ENCODE data around the gene CCDC54.
A peak's percentile ranks its signal among the peaks of the same experiment; 100 is the strongest.
"Not testable (repeated sequence)": the region's sequence is repeated elsewhere in the genome, so short reads cannot be mapped to it uniquely, and the experiment has no call there.

CCDC54 gene

GRCh38 chr3:107377151-107377550, at the start of gene CCDC54:
TSS of gene CCDC54 (plus strand) at chr3:107377439. CDS start at chr3:107377588, 149 bp downstream.
- no peak for DNase-seq

DNA sequence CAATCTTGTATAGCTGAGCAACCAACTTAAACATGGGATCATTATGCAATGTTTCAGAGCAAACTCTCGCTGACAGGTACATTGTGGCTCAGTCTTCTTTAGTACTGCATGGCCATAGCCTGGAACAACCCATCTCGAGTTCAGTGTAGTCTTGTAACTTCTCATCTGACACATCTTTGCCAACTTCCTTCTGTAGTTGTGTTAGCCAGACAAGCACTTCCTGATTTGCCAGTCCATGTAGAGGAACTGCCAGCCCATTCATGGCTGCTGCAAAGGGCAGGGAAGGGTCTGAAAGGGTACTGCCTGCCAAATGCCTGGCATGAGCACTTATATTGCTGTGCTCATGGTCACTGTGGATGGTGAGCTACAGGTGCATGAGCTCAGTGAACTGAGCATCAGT, 49.2 kb upstream of the CCDC54 start:
- no peak for DNase-seq

DNA sequence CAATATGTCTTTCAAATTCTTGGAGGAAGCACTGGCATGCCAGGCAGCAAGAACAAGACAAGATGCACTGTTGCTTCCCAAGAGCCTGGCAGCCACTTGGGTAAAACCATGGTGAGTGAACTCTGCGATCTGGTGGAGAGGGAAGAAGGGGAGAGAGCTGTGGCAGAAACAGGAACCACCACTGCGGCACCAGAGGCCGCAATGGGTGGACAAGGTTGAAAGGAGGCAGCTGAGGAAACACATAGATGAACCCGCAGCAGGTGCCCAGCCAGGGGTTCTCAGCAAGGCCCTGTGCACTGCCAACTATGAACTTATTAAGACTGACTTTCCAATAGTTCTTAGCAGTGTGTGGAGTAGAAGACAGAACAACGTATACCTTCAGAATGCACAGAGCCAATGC, 48.2 kb upstream of the CCDC54 start:
- no peak for DNase-seq

DNA sequence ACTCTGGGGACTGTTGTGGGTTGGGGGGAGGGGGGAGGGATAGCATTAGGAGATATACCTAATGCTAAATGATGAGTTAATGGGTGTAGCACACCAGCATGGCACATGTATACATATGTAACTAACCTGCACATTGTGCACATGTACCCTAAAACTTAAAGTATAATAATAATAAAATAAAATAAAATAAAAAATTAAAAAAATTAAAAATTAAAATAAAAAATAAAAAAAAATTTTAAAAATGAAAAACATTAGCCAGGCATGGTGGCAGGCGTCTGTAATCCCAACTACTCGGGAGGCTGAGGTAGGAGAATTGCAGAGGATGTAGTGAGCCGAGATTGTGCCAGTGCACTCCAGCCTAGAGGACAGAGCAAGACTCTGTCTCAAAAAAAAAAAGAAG, 37.5 kb upstream of the CCDC54 start:
- not testable (repeated sequence) for DNase-seq

DNA sequence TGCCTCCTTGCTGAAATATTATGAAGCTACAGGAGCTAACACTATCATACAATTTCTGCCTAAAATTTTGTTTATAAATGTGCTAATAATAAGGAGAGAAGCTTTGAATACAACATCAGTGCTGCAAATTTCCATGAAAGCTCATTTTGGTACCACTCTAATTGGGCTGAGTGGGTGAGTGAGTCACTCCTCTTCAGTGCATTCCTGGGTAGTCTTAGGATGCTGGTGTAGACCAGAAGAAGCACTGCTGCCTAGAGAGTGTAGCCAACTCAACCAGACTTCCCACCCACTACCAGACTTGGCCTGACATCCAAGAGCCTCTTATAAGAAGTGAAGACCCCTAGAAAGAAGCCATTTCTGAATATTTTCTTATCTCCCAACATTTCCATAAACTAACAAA, 32.5 kb upstream of the CCDC54 start:
- no peak for DNase-seq

GRCh38 chr3:107345822-107346405, 31.3 kb upstream of the CCDC54 start:
- no peak for DNase-seq

DNA sequence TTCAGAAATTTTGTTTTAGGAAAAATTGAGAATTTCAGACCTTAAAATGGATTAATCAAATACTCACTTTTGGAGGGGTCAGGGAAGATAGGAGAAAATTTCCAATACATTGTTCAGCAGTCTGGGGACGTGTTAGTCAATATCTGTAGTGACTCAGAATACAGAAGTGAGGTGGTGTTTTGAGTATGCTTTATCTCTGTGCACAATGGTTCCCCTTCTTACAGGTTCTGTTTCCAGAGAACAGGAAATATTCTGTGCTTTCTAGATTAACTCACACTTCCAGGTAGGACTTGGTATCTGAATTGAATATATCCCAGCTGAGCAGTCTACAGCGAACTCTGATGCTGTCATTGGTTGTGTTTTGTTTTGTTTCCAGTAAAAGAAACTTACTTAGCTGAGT, 30.7 kb upstream of the CCDC54 start:
- DNase-seq = no peak

DNA sequence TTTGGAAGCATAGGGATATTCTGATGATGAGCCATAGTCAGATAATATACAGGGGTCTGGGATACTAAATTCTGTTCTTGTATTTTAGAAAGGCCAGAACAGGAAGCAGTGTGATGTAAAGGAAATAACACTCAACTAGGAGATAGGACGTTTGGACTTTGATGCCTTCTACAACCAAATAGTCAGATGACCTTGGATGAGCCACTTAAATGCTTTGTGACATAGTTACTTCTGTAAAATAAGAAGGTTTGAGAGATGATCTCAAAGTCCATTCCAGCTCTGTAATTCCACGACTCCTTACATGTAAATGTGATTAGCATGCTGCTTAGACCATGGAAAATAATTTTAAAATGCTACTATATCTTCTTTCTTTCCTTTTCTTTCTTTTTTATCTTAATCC, 29.5 kb upstream of the CCDC54 start:
- no peak for DNase-seq

GRCh38 chr3:107356706-107357105, 20.5 kb upstream of the CCDC54 start:
- DNase-seq = no peak

DNA sequence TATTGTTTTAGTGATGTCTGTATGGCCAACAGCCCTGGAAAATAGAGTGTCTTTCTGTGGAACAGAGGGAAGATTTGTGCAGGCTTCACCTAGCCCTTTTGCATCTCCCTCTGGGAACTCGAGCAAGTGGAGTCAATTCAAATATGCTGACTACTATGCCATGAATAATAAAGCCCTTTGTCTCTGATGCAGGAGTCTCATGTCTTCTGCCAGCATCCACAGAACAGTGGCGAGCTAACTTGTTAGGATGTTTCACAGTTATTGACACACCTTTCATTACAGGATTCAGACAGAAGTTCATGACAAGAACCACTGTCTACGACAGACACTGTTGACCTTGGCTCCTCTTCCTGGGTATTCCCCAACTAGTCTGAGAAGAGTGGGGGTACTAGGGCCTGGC, 15.6 kb upstream of the CCDC54 start:
- no peak for DNase-seq

DNA sequence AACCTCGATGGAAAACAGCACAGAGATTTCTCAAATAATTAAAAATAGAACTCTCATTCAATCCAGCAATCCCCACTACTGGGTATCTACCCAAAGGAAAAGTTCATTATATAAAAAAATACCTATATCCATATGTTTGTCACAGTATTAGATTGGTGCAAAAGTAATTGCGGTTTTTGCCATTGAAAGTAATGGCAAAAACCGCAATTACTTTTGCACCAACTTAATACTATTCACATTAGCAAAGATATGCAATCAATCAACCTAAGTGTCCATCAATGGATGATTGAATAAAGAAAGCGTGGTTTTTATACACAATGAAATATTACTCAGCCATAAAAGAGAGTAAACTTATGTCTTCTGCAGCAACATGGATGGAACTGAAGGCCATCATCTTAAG, 12.2 kb upstream of the CCDC54 start:
- DNase-seq = peak in 1 of 3 experiments; percentile 29

- no peak for DNase-seq
Measured at GRCh38 chr3:107366766-107367165, 10.5 kb upstream of the CCDC54 start.

GRCh38 chr3:107367353-107367752, 9.9 kb upstream of the CCDC54 start:
- DNase-seq = no peak

DNA sequence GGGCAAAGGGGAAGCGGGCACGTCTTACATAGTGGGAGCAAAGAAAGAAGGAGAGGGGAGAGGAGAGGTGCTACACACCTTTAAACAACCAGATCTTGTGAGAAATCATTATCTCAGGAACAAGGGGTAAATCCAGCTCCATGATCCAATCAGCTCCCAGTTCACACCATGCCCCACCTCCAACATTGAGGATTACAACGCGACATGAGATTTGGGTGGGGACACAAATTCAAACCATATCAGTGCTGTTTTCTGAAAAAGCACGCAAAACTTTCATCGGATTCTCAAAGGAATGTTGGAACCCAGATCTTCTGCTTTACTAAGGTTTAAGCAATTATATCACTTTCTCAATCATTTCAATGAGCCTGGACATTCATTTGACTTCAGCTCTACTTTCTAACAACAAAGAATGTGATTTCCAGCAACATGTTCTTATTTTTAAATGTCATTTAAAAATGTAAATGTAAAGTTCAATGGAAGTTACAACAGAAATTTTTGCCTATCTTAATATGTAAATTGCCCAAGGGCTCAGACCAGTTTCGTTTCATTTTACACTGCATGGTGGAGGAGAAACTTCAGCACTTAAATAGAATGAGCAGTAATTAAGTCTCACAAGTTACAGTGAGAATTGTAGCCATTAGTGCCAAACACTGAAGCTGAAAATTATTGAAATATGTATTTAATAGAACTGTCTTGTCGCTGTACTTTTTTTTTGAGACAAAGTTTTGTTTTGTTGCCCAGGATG, 8.4 kb upstream of the CCDC54 start:
- no peak for DNase-seq

- DNase-seq = no peak
Measured at GRCh38 chr3:107369791-107370190, 7.4 kb upstream of the CCDC54 start.

DNA sequence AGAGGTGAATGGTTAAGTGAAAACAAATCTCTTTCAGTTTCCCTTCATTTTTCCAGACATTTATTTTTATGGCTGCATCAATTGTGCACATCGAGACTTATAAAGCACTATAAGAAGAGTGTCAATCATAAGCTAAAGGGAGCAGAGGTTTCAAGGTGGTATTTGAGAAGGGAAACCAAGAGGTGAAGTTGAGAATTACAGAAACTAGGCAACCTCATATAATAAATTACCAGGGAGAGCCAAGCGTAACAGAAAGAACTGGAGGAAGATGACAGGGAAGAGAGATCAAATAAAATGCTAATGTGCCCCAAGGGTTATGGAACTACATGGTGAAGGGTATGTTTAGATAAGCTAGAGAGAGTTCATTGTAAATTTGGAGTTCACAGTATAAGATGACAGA, 6.3 kb upstream of the CCDC54 start:
- DNase-seq = no peak

- DNase-seq = no peak
Measured at GRCh38 chr3:107372506-107372905, 4.7 kb upstream of the CCDC54 start.

GRCh38 chr3:107373896-107374295, 3.3 kb upstream of the CCDC54 start:
- no peak for DNase-seq

- DNase-seq = no peak
Measured at GRCh38 chr3:107375682-107376081, 1.6 kb upstream of the CCDC54 start.

- DNase-seq = no peak
Measured at GRCh38 chr3:107382631-107383030, 5.4 kb downstream of the CCDC54 start.

GRCh38 chr3:107384428-107384827, 7.2 kb downstream of the CCDC54 start:
- no peak for DNase-seq

GRCh38 chr3:107384907-107385306, 7.7 kb downstream of the CCDC54 start:
- DNase-seq = no peak

DNA sequence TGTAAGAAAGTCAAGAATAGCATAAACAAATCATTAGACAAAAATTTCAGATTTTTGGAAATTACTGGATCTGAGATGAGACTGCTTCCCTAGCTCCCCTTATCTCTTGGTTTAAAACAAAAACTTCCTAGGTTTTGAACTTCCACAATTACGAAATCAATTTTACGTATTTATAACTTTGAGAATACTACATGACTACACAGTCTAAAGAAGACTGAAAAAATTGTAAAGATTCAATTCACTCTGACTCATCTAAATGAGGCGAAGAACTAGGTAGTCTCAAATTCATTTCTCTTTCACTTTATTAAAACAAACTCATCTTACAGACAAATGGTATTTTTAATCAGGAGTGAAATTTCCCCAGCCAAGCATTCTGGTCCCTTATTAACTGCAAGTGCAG, 10.3 kb downstream of the CCDC54 start:
- no peak for DNase-seq

- no peak for DNase-seq
Measured at GRCh38 chr3:107392549-107393165, 15.4 kb downstream of the CCDC54 start.
